Activated CD8-positive, alpha-beta memory T cell treated with anti-CD3 and anti-CD28 coated beads, Interleukin-2, amount 10 ng/mL, durations not matched to agents 7 days and 5 days (primary cell): ENCODE data around the gene ANK3. TPM values are rescaled to one million over a fixed set of nuclear protein-coding genes. Genes with fewer than 3 reads are reported as not detected.

ENCODE experiments used
- ATAC-seq: fragments of 150-1000 bp; cut with Tn5 transposase; one replicate; pipeline ENCODE4 v1.10.0; 2021; ENCODE audit warnings: moderate library complexity
- CTCF ChIA-PET: fragments of 350-600 bp; sonication (Branson Sonifier 250); formaldehyde crosslinking; loops from one replicate; lab custom pipeline; 2021; ENCODE audit warnings: antibody characterized with exemption; lab: Charles Lee
- DNase-seq: peaks from one replicate; pipeline ENCODE4 v3.0.0-alpha.2; 2020
- H3K27ac Mint-ChIP-seq: one replicate; pipeline ENCODE4 v1.8.0; 2021; ENCODE audit warnings: mild to moderate bottlenecking, mixed read lengths
- H3K27me3 Mint-ChIP-seq: one replicate; pipeline ENCODE4 v1.8.0; 2021; ENCODE audit warnings: mixed read lengths
- H3K36me3 Mint-ChIP-seq: one replicate; pipeline ENCODE4 v1.8.0; 2021; ENCODE audit warnings: mild to moderate bottlenecking, mixed read lengths
- H3K4me1 Mint-ChIP-seq: one replicate; pipeline ENCODE4 v1.8.0; 2021; ENCODE audit warnings: mixed read lengths
- H3K4me3 Mint-ChIP-seq: one replicate; pipeline ENCODE4 v1.8.0; 2021; ENCODE audit warnings: mild to moderate bottlenecking, moderate library complexity, mixed read lengths
- H3K9me3 Mint-ChIP-seq: one replicate; pipeline ENCODE4 v1.8.0; 2022; ENCODE audit warnings: low read depth, mixed read lengths
- total RNA-seq, 2 experiments: library from RNA; stranded (reverse); gene quantifications; one replicate each; pipeline ENCODE4 v1.2.3, GENCODE V29; 2021

Gene ANK3
- total RNA-seq, 2 experiments from 2014 or later, result 2.9 to 10.6 TPM

- H3K4me3 Mint-ChIP-seq, result no peak overlapping the region
- H3K27ac Mint-ChIP-seq, result no peak overlapping the region
- ATAC-seq, result no peak
- no peaks in the 10 kb centered on the region for H3K9me3 Mint-ChIP-seq
- DNase-seq, result no peak
- H3K4me1 Mint-ChIP-seq, result peaks cover 4% of the 10 kb centered on the region
- H3K27me3 Mint-ChIP-seq, result no peaks in the 10 kb centered on the region
- H3K36me3 Mint-ChIP-seq, result no peaks in the 10 kb centered on the region
- CTCF ChIA-PET, result no interaction called here
Observed at GRCh38 chr10:60313589-60313952, 76.1 kb downstream of the ANK3 start.

- Mint-ChIP-seq H3K9me3 (no peaks in the 10 kb centered on the region), H3K27me3 (no peaks in the 10 kb centered on the region), H3K27ac (no peak overlapping the region), H3K4me3 (no peak overlapping the region), H3K4me1 (peaks cover 4% of the 10 kb centered on the region), H3K36me3 (no peaks in the 10 kb centered on the region)
- DNase-seq (no peak), ATAC-seq (no peak)
- CTCF ChIA-PET, result no interaction called here
Observed at GRCh38 chr10:60312818-60313588, 76.7 kb downstream of the ANK3 start.

GRCh38 chr10:60311821-60312220 is 77.9 kb downstream of the ANK3 start:
- H3K27me3 Mint-ChIP-seq, result no peaks in the 10 kb centered on the region
- ATAC-seq, result no peak

GRCh38 chr10:60310740-60311139 is 78.9 kb downstream of the ANK3 start:
- H3K9me3 Mint-ChIP-seq, result no peaks in the 10 kb centered on the region
- ATAC-seq (no peak), DNase-seq (no peak)
- CTCF ChIA-PET, result no interaction called here
- H3K27me3 Mint-ChIP-seq, result no peaks in the 10 kb centered on the region
- no peak overlapping the region for H3K27ac Mint-ChIP-seq
- H3K4me3 Mint-ChIP-seq, result no peak overlapping the region
- H3K4me1 Mint-ChIP-seq, result peaks cover 4% of the 10 kb centered on the region
- no peaks in the 10 kb centered on the region for H3K36me3 Mint-ChIP-seq

More at GRCh38 chr10:60311821-60312220, 77.9 kb downstream of the ANK3 start:
- no peak for DNase-seq
- Mint-ChIP-seq H3K4me1 (peaks cover 4% of the 10 kb centered on the region), H3K36me3 (no peaks in the 10 kb centered on the region), H3K27ac (no peak overlapping the region), H3K4me3 (no peak overlapping the region), H3K9me3 (no peaks in the 10 kb centered on the region)
- CTCF ChIA-PET, result no interaction called here

- H3K36me3 Mint-ChIP-seq, result no peaks in the 10 kb centered on the region
- no peaks in the 10 kb centered on the region for H3K27me3 Mint-ChIP-seq
- ATAC-seq, result no peak
- no peaks in the 10 kb centered on the region for H3K9me3 Mint-ChIP-seq
- CTCF ChIA-PET, result no interaction called here
- H3K27ac Mint-ChIP-seq, result no peak overlapping the region
- H3K4me3 Mint-ChIP-seq, result no peak overlapping the region
- no peak for DNase-seq
- peaks cover 4% of the 10 kb centered on the region for H3K4me1 Mint-ChIP-seq
Observed at GRCh38 chr10:60309891-60310290, 79.8 kb downstream of the ANK3 start.

GRCh38 chr10:60309371-60309770 is 80.3 kb downstream of the ANK3 start:
- DNase-seq (no peak), ATAC-seq (no peak)
- no peaks in the 10 kb centered on the region for H3K36me3 Mint-ChIP-seq
- H3K9me3 Mint-ChIP-seq, result no peaks in the 10 kb centered on the region
- CTCF ChIA-PET, result no interaction called here
- H3K4me3 Mint-ChIP-seq, result no peak overlapping the region
- no peaks in the 10 kb centered on the region for H3K27me3 Mint-ChIP-seq
- no peak overlapping the region for H3K27ac Mint-ChIP-seq
- H3K4me1 Mint-ChIP-seq, result peaks cover 2% of the 10 kb centered on the region

- Mint-ChIP-seq H3K4me3 (no peak overlapping the region), H3K27ac (no peak overlapping the region), H3K9me3 (no peaks in the 10 kb centered on the region), H3K27me3 (no peaks in the 10 kb centered on the region), H3K4me1 (no peaks in the 10 kb centered on the region), H3K36me3 (no peaks in the 10 kb centered on the region)
- DNase-seq (no peak), ATAC-seq (no peak)
- CTCF ChIA-PET, result no interaction called here
Observed at GRCh38 chr10:60305380-60305892, 84.2 kb downstream of the ANK3 start.

GRCh38 chr10:60304829-60305379 is 84.8 kb downstream of the ANK3 start:
- ATAC-seq (no peak), DNase-seq (no peak)
- Mint-ChIP-seq H3K27ac (no peak overlapping the region), H3K9me3 (no peaks in the 10 kb centered on the region), H3K36me3 (no peaks in the 10 kb centered on the region), H3K4me3 (no peak overlapping the region), H3K27me3 (no peaks in the 10 kb centered on the region), H3K4me1 (no peaks in the 10 kb centered on the region)
- CTCF ChIA-PET, result no interaction called here

GRCh38 chr10:60303778-60304177 is 85.9 kb downstream of the ANK3 start:
- no peak for DNase-seq
- ATAC-seq, result no peak
- Mint-ChIP-seq H3K36me3 (no peaks in the 10 kb centered on the region), H3K9me3 (no peaks in the 10 kb centered on the region), H3K27me3 (no peaks in the 10 kb centered on the region), H3K4me1 (no peaks in the 10 kb centered on the region), H3K4me3 (no peak overlapping the region), H3K27ac (no peak overlapping the region)
- CTCF ChIA-PET, result no interaction called here

GRCh38 chr10:60299961-60300883 is 89.5 kb downstream of the ANK3 start:
- no peaks in the 10 kb centered on the region for H3K4me1 Mint-ChIP-seq
- H3K27ac Mint-ChIP-seq, result no peak overlapping the region
- CTCF ChIA-PET, result no interaction called here
- no peak overlapping the region for H3K4me3 Mint-ChIP-seq
- ATAC-seq (no peak), DNase-seq (no peak)
- no peaks in the 10 kb centered on the region for H3K36me3 Mint-ChIP-seq
- no peaks in the 10 kb centered on the region for H3K27me3 Mint-ChIP-seq
- no peaks in the 10 kb centered on the region for H3K9me3 Mint-ChIP-seq

- Mint-ChIP-seq H3K9me3 (no peaks in the 10 kb centered on the region), H3K4me1 (no peaks in the 10 kb centered on the region), H3K27ac (no peak overlapping the region), H3K27me3 (no peaks in the 10 kb centered on the region), H3K4me3 (no peak overlapping the region), H3K36me3 (no peaks in the 10 kb centered on the region)
- CTCF ChIA-PET, result no interaction called here
- no peak for DNase-seq
- no peak for ATAC-seq
Observed at GRCh38 chr10:60299390-60299778, 90.3 kb downstream of the ANK3 start.

- Mint-ChIP-seq H3K27me3 (no peaks in the 10 kb centered on the region), H3K36me3 (no peaks in the 10 kb centered on the region), H3K4me1 (no peaks in the 10 kb centered on the region), H3K4me3 (no peak overlapping the region), H3K27ac (no peak overlapping the region), H3K9me3 (no peaks in the 10 kb centered on the region)
- CTCF ChIA-PET, result no interaction called here
- DNase-seq (no peak), ATAC-seq (no peak)
Observed at GRCh38 chr10:60298408-60299389, 91.0 kb downstream of the ANK3 start.

- H3K27ac Mint-ChIP-seq, result no peak overlapping the region
- CTCF ChIA-PET, result no interaction called here
- no peaks in the 10 kb centered on the region for H3K9me3 Mint-ChIP-seq
- ATAC-seq (no peak), DNase-seq (no peak)
- no peaks in the 10 kb centered on the region for H3K4me1 Mint-ChIP-seq
- no peaks in the 10 kb centered on the region for H3K36me3 Mint-ChIP-seq
- peaks cover 2% of the 10 kb centered on the region for H3K27me3 Mint-ChIP-seq
- H3K4me3 Mint-ChIP-seq, result no peak overlapping the region
Observed at GRCh38 chr10:60296073-60296472, 93.6 kb downstream of the ANK3 start.
